Stimulated activated CD8-positive, alpha-beta memory T cell treated with anti-CD3 and anti-CD28 coated beads, Interleukin-4, amount 100 ng/mL, for 1 hour (primary cell): ENCODE measurements around the gene DHDDS.
A peak's percentile ranks its signal among the peaks of the same experiment; 100 is the strongest.
"Not testable (repeated sequence)": the region's sequence is repeated elsewhere in the genome, so short reads cannot be mapped to it uniquely, and the experiment has no call there.

Source experiments
- DNase-seq, 2 donors: peaks; one replicate each; pipeline ENCODE4 v3.0.0-alpha.2; 2020; ENCODE audit warnings: low read depth in 2 of 2, low spot score in 1 of 2

Gene DHDDS

GRCh38 chr1:26431979-26432695, at the start of gene DHDDS:
Gene DHDDS, plus strand, starts transcription at chr1:26432321. Its CDS starts 625 bp downstream, at chr1:26432946.
- peak; percentile 96 to 98 for DNase-seq

GRCh38 chr1:26384076-26384475, 48.0 kb upstream of the DHDDS start:
- no peak for DNase-seq

GRCh38 chr1:26385063-26385462, 47.1 kb upstream of the DHDDS start:
- not testable (repeated sequence) for DNase-seq

GRCh38 chr1:26387447-26387846, 44.7 kb upstream of the DHDDS start:
- DNase-seq, result no peak

DNA sequence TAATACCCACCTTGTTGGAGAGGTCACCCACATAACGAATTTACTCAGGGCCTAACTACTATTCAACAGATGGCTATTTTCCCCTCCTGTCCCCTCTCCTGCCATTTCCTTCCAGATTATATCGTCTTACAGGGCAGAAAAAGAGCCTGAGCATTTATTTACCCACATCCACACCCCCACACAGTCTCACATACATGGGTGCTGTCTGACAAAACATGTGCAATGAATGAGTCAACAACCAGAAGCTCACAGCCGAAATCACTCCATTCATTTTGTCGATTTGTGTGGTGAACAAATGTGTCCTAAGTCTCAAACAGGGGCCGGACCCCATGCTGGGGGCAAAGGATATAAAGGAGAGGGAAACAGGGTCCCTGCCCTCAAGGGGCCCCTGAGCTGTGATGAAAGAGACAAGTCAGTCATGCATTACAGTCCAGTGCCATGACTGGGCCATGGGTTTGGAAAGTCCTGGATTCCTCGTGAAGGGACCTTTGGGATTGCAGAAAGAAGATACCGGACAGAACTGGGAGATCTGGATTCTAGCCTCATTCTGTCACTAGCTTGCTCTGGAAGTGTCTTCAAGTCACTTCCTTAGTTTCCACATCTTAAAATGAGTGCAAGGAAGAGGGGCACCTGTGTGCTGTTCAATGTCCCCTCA, 43.2 kb upstream of the DHDDS start:
- DNase-seq, result no peak

DNA sequence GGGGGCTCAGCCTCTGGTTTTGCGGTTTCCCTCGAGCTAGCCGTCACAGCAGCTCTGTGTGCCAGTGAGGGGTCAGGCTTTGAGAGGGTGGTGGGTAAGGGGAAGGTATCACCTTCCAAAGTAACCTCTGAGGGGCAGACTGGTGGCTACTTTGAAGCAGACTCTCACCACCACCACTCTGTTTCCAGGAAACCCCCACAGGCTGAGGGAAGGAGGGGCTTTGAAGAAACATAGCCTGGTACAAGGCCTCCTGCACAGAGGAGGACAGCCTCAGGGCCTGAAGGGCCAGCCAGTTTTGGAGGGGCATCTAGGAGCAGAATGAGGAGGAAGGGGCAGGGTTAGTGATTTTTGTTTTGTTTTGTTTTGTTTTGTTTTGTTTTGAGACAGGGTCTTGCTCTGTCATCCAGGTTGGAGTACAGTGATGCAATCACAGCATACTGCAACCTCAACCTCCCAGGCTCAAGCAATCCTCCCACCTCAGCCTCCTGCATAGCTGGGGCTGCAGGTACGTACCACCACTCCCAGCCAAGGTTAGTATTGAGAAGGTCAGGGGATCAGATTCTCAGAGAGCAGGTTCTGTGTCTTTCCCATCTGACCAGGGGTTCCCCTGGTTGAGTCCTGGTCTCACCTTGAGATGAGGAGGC, 42.4 kb upstream of the DHDDS start:
- no peak for DNase-seq

DNA sequence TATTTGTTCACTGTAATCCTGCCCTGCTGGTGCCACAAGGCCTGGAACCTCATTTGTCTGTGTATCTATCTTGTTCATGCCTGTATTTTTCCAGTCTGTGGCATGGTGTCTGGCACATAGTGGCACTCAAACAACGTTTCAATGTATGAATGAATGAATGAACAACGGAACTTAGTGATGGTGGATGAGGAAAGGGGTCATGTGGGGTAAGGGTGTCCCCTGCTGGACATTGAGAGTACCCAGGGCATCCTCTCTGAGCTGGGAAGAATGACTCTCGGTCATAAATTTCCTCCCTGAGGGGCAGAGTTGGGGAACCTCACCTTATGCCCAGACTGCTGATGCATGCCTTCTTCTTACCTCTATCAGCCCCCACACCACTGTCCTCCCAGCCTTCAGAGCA, 40.7 kb upstream of the DHDDS start:
- DNase-seq, result no peak

DNA sequence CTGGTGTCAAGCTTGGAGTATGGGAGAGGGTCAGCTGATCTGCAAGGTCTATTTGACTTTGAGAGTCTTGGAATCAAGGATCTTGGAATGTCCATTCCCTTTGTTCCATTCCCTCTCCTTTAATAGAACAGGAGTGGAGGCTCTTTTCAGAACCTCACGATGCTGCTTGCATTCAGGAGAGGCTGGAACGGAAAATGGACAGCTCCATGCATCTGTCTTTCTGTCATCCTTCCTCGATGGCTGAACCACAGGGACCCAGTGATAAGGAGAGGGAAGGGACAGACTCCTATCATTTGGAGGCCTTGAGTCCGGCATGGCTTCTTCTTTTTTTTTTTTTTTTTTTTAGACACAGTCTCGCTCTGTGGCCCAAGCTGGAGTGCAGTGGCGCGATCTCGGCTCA, 36.4 kb upstream of the DHDDS start:
- no peak for DNase-seq

DNA sequence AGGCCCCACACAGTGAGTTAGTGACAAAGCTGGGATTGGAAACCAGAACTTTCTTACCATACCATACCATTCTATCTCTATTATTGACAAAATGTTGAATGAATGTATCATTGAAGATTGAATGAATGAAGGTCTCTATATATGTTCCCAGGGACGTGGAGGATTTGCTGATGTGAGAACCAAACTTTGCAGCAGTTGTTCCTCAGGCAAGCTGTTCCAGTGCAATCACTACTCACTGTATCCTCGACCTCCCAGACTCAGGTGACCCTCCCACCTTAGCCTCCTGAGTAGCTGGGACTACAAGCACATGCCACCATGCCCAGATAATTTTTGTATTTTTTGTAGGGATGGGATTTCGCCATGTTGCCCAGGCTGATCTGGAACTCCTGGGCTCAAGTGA, 33.1 kb upstream of the DHDDS start:
- no peak for DNase-seq

DNA sequence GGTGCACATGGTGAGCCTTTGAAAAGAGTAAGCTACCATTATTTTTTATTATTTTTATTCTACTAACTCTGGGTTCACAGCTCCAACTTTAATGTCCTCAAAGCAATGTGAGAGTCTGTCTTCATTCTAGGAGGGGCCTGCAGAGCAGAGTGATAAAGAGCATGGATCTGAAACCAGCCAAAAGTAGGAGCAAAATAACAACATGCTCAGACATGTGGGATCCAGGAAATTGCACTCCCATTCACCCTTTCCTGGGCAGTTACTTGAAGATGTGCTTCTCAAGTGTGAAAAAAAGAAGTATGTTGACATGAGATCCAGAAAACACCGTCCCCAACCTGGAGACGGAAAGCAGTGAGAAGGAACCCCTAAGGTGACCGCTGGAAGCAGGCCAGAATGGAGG, 30.2 kb upstream of the DHDDS start:
- DNase-seq, result no peak

GRCh38 chr1:26403656-26404055, 28.5 kb upstream of the DHDDS start:
- DNase-seq, result no peak

- no peak for DNase-seq
These were observed 27.5 kb upstream of the DHDDS start for GRCh38 chr1:26404641-26405040.

GRCh38 chr1:26405281-26405915, 26.7 kb upstream of the DHDDS start:
- DNase-seq, result no peak

DNA sequence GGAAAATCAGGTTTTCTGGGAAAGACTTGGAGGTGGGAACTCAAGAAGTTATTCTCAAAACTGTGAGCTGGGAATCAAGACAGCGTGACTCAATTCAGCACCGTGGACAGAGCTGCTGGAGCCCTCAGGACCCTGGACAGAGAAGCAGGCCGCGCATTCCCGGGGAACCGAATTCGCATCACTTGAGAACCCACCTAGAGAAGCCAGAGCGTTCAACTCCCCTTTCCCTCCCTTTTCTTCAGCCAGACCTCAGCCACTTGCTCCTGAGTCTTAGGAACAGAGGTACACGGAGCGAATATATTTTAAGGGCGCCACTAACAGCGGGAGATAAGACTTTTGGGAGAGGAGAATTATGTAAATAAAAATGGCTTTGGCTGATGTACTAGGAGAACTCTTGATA, 23.5 kb upstream of the DHDDS start:
- DNase-seq, result peak; percentile 42 to 66

DNA sequence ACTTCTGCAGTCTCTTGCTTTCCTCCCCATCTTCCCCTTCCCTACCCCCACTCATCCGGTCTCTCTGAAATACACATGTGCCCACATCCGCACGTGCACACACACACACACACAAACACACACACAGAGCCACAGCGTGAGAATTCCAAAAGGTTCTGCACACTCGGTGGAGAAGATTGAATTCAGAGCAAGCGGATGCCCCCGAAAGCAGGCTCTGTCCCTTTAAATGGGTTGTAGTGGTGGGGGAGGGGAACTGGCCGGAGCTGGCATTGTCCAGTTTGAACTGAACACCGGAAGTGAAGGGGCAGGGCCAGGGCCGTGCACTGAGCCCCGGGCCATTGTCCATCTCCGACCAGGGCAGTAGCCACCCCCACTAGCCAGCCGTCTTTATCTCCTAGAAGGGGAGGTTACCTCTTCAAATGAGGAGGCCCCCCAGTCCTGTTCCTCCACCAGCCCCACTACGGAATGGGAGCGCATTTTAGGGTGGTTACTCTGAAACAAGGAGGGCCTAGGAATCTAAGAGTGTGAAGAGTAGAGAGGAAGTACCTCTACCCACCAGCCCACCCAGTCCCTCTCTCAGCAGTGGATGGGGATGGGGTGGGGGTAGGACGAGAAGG, 22.8 kb upstream of the DHDDS start:
- no peak for DNase-seq

DNA sequence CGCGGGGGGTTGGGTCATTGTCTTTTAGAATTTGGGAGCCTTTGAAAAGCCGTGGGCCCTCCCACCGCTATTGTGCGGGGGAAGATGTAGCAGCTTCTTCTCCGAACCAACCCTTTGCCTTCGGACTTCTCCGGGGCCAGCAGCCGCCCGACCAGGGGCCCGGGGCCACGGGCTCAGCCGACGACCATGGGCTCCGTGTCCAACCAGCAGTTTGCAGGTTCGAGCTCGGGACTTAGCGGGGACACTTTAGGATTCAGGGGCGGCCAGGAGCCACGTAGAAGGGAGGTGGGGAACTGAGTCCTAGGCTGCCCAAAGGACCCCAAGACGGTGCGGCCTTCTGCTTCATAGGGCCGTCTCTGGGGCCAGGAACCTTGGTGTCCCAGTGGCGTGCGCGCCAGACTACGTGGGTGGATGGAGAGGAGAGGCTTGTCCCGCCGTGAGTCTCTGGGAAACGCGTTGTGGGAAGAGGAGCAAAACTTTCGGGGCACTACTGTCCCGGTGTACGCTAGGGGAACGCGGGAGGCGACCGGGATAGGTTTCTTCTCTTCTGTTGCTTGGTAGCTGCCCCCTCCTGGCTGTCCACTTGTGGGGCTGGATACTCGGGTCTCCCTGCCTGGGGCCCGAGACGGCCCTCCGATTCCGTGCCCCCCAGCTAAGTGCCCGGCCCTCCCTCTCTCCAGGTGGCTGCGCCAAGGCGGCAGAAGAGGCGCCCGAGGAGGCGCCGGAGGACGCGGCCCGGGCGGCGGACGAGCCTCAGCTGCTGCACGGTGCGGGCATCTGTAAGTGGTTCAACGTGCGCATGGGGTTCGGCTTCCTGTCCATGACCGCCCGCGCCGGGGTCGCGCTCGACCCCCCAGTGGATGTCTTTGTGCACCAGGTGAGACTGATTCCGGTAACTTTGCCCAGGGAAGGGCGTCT, 21.2 kb upstream of the DHDDS start, which contains the start of gene LIN28A:
Gene LIN28A (plus strand): TSS at position 112 of the 918 bp plus-strand sequence. CDS start 75 bp downstream, at position 187.
- DNase-seq, result no peak

GRCh38 chr1:26411624-26412074, 20.5 kb upstream of the DHDDS start:
- DNase-seq, result no peak

DNA sequence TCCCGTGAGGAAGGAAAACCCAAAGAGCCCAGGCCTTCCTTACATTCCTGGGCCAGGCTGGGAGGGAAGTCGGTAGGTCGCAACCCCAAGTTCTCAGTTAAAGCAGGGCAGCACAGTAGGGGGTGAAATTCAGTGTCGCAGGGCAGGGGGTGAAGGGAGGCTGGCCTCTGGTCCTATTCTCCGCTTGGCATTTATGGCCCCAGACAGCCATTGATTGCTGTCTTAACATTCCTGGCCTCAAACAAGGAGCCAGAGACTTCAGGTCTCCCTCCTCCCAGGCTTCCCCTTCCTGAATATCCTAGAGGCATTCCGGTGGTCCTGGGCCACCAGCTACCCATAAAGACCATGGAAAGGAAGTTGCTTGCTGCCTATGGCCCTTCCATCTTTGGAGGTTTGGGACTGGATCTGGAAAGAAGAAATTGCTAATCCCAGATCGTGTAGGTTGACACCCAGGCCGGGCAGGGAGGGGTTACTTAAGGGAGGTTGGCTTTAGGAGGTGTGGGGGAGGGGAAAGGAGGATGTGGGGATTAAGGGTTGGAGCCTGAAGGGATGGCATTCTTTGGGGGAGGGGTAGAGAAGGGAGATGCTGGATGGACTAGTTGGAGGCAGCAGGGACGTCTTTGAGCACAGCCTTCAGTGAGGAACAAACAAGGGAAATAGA, 19.8 kb upstream of the DHDDS start:
- DNase-seq, result no peak

DNA sequence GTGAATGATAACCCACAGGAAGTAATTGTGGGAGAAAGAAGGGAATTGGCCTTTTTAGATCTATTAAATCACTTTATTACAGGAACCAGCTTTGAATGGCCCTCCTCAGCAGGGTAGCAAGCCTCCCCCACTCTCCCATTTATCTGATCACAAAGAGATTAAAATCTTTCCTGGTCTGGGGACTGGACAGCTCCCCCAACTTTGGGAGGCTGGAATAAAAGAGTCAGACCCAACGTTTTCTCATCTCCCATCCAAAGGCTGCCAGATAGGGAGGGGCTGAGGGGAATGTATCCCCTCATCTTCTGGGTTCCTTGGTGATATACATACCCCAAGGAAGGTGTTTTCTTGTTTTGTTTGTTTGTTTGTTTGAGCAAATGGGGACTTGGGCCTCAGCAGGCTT, 19.1 kb upstream of the DHDDS start:
- no peak for DNase-seq
